ENCODE measurements around the gene DAB2IP.

DNA sequence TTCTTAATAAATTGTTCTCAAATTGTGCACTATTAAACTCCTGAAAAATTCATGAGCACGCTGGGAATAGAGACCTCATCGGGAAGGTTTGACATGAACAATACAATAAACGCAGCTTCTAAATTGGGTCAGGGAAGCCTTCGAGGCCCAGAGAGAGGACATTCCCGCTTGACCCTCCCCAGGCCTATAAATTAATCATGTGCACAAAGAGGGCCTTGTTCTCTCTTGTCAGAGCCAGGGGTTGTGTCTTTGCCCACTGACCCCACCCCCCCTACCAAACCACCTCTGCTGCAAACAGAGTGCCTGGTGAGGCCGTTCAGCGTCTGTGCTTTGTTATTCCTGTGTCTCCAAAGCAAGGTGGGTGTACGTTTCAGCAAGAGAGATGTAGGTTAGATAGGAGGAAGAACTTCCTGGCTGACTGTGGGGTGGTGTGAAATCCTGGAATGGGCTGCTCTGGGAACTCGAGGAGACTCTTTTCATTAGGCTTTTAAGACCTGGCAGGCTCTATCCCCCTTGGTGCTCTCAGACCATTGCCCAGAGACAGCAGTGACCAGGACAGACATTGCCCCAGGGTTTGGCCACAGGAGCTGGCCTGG lies 18.2 kb upstream of the DAB2IP start:
- TF ChIP-seq, protein P1, sequence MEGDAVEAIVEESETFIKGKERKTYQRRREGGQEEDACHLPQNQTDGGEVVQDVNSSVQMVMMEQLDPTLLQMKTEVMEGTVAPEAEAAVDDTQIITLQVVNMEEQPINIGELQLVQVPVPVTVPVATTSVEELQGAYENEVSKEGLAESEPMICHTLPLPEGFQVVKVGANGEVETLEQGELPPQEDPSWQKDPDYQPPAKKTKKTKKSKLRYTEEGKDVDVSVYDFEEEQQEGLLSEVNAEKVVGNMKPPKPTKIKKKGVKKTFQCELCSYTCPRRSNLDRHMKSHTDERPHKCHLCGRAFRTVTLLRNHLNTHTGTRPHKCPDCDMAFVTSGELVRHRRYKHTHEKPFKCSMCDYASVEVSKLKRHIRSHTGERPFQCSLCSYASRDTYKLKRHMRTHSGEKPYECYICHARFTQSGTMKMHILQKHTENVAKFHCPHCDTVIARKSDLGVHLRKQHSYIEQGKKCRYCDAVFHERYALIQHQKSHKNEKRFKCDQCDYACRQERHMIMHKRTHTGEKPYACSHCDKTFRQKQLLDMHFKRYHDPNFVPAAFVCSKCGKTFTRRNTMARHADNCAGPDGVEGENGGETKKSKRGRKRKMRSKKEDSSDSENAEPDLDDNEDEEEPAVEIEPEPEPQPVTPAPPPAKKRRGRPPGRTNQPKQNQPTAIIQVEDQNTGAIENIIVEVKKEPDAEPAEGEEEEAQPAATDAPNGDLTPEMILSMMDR (conservative IDR thresholded peaks at IDR 0.05; ENCODE audit: low read length): no peak
- no peak for TF ChIP-seq EZH2phosphoT487 (IDR thresholded peaks at IDR 0.05; ENCODE audit: borderline replicate concordance)
